ENCODE results near the gene C2orf42. TPM values are rescaled to one million over a fixed set of nuclear protein-coding genes. Genes with fewer than 3 reads are reported as not detected.

Gene C2orf42
- total and polyA plus RNA-seq, 5 donors = 4.1 to 14.4 (median 12.9) TPM

Other genes with a start within 250 kb of the C2orf42 start
- gene ASPRV1, start 229.4 kb downstream of the C2orf42 start, total RNA-seq = 1 to 10 TPM in 3 of 4 donors, under 1 TPM in 1; 0.79 to 1.2 (median 1.1) TPM
- 0.84 TPM for gene ASPRV1, start 229.4 kb downstream of the C2orf42 start, polyA plus RNA-seq
- 100 to 1,000 TPM; 233 to 259 (median 239) TPM for gene PCBP1, start 103.5 kb downstream of the C2orf42 start, total RNA-seq
- 280 TPM for gene PCBP1, start 103.5 kb downstream of the C2orf42 start, polyA plus RNA-seq
- gene TIA1, start 57.6 kb upstream of the C2orf42 start, total RNA-seq = 10 to 100 TPM; 47.5 to 62.9 (median 56.6) TPM
- gene TIA1, start 57.6 kb upstream of the C2orf42 start, polyA plus RNA-seq = 41.1 TPM
- gene PCYOX1, start 67.1 kb upstream of the C2orf42 start, total RNA-seq = 10 to 100 TPM; 62.6 to 84.5 (median 76.0) TPM
- 25.2 TPM for gene PCYOX1, start 67.1 kb upstream of the C2orf42 start, polyA plus RNA-seq
- 100 to 1,000 TPM in 3 of 4 donors, 10 to 100 TPM in 1; 87.9 to 144 (median 120) TPM for gene SNRPG, start 102.7 kb upstream of the C2orf42 start, total RNA-seq
- gene SNRPG, start 102.7 kb upstream of the C2orf42 start, polyA plus RNA-seq = 168 TPM
- gene FAM136A, start 111.0 kb upstream of the C2orf42 start, total RNA-seq = 10 to 100 TPM; 18.8 to 26.0 (median 22.1) TPM
- 17.2 TPM for gene FAM136A, start 111.0 kb upstream of the C2orf42 start, polyA plus RNA-seq